Measurements from ENCODE around the gene LAMC2.

Gene LAMC2

DNA sequence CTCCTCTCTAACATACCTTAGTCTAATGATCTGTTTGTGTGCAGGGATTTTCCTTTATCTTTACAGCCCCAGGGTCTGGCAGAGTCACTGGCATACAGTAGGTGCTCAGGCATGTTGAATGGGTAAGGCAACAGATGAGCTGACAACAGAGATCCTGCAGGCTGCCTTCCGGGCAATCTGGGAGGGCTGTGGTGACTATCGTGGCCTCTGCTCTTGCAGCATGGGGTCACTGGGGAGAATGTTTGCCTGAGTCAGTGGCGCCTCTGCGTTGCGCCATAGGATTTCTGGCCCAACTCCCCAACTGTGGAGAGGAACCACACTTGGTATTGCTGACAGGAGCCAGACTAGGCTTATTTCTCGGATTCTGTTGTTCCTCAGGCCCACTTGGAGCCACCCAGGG, 93.8 kb downstream of the LAMC2 start:
- H3K9me3 ChIP-seq (ENCODE audit: control insufficient read depth, insufficient read depth, low read depth, low read length): no peaks in the 10 kb centered on the region
- no peaks in the 10 kb centered on the region for H3K27me3 ChIP-seq (ENCODE audit: control insufficient read depth, insufficient read depth, low read length)
- H3K4me1 ChIP-seq (ENCODE audit: control insufficient read depth, insufficient read depth, low read length): peaks cover 51% of the 10 kb centered on the region
- no peaks in the 10 kb centered on the region for H3K36me3 ChIP-seq (ENCODE audit: control insufficient read depth, insufficient read depth, low read length)
- no peak overlapping the region for H3K4me3 ChIP-seq (ENCODE audit: low read depth, low read length)
- H3K9ac ChIP-seq (ENCODE audit: low read length): peak overlapping the region; percentile 41
- no peak overlapping the region for H3K27ac ChIP-seq (ENCODE audit: low read depth, low read length)

- Histone ChIP-seq H3K4me1 (ENCODE audit: control insufficient read depth, insufficient read depth, low read length) (peaks cover 50% of the 10 kb centered on the region), H3K27ac (ENCODE audit: low read depth, low read length) (no peak overlapping the region)
Measured at GRCh38 chr1:183281039-183281438, 95.0 kb downstream of the LAMC2 start.

DNA sequence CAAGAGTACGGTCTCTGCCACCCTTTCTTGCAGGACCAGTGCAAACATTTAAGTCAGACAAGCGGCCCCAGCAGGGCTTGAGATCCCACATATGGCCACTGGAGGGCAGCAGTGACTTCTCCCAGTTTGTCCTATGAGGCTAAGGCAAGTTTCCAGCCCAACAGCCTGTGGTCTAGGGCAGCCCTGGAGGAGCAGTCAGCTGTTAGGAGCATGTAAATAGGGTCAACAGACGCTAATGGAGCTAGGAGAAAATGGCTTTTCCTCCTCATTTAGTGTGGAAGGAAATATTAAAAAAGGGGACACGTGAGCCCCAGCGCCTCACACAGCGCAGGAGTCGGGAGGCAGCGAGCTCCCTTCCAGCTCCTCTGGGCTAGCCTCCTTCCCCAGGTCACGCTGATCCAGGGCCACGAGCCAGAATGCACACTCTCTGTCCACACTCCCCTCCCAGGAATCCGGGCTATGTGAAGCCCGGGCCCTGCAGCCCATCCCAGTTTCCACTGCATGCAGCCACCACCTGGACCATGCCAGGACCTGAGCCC, 95.6 kb downstream of the LAMC2 start:
- H3K4me1 ChIP-seq (ENCODE audit: control insufficient read depth, insufficient read depth, low read length): peaks cover 44% of the 10 kb centered on the region
- no peaks in the 10 kb centered on the region for H3K9me3 ChIP-seq (ENCODE audit: control insufficient read depth, insufficient read depth, low read depth, low read length)
- no peaks in the 10 kb centered on the region for H3K27me3 ChIP-seq (ENCODE audit: control insufficient read depth, insufficient read depth, low read length)
- H3K36me3 ChIP-seq (ENCODE audit: control insufficient read depth, insufficient read depth, low read length): no peaks in the 10 kb centered on the region
- no peak overlapping the region for H3K4me3 ChIP-seq (ENCODE audit: low read depth, low read length)
- H3K27ac ChIP-seq (ENCODE audit: low read depth, low read length): no peak overlapping the region
- no peak overlapping the region for H3K9ac ChIP-seq (ENCODE audit: low read length)

More at GRCh38 chr1:183281039-183281438, 95.0 kb downstream of the LAMC2 start:
- H3K36me3 ChIP-seq (ENCODE audit: control insufficient read depth, insufficient read depth, low read length): no peaks in the 10 kb centered on the region
- no peak overlapping the region for H3K9ac ChIP-seq (ENCODE audit: low read length)
- H3K4me3 ChIP-seq (ENCODE audit: low read depth, low read length): no peak overlapping the region
- no peaks in the 10 kb centered on the region for H3K9me3 ChIP-seq (ENCODE audit: control insufficient read depth, insufficient read depth, low read depth, low read length)
- H3K27me3 ChIP-seq (ENCODE audit: control insufficient read depth, insufficient read depth, low read length): no peaks in the 10 kb centered on the region

DNA sequence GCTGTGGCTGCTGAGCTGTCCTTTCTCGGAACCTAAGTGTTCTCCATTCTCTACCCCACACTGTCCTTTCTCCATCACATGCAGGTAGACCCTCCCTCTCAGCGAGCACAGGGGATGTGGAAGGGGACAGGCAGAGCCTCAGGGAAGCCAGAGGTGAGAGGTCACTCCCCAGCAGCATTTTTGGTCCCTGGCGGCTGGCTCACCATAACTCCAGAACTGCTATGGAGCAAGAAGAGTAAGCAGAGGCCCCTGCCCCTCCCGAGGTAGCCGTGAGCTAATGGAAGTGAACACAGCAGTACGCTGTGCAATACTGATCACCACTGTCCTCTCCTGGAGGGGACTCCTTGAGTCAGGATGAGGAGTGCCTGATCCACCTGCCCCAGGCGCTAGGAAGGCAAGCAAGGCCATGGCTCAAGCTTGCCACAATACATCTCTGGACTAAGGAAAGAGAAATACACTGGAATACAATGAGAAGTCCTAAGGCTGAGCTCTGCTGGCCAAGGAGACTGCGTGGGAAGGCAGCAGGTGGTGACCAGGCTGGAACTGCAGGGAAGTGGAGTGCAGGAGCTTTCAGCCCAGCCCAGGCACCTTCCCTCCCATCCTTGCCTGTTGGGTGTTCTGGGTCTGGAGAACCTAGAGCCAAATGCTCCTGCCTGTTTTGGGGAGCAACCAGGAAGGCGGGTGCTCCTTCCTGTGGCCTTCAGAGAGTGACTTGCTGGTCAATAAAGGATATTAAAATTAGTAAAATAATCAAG, 96.2 kb downstream of the LAMC2 start:
- no peak overlapping the region for H3K27ac ChIP-seq (ENCODE audit: low read depth, low read length)
- no peaks in the 10 kb centered on the region for H3K27me3 ChIP-seq (ENCODE audit: control insufficient read depth, insufficient read depth, low read length)
- H3K9me3 ChIP-seq (ENCODE audit: control insufficient read depth, insufficient read depth, low read depth, low read length): no peaks in the 10 kb centered on the region
- peaks cover 41% of the 10 kb centered on the region for H3K4me1 ChIP-seq (ENCODE audit: control insufficient read depth, insufficient read depth, low read length)
- peak overlapping the region; percentile 12 for H3K9ac ChIP-seq (ENCODE audit: low read length)
- no peak overlapping the region for H3K4me3 ChIP-seq (ENCODE audit: low read depth, low read length)
- H3K36me3 ChIP-seq (ENCODE audit: control insufficient read depth, insufficient read depth, low read length): no peaks in the 10 kb centered on the region

- Histone ChIP-seq H3K27me3 (ENCODE audit: control insufficient read depth, insufficient read depth, low read length) (no peaks in the 10 kb centered on the region), H3K4me1 (ENCODE audit: control insufficient read depth, insufficient read depth, low read length) (peaks cover 33% of the 10 kb centered on the region), H3K9ac (ENCODE audit: low read length) (no peak overlapping the region), H3K4me3 (ENCODE audit: low read depth, low read length) (no peak overlapping the region), H3K36me3 (ENCODE audit: control insufficient read depth, insufficient read depth, low read length) (no peaks in the 10 kb centered on the region), H3K27ac (ENCODE audit: low read depth, low read length) (no peak overlapping the region), H3K9me3 (ENCODE audit: control insufficient read depth, insufficient read depth, low read depth, low read length) (0 out of 2 replicates have a peak, but pooled peaks cover under 1% of the 10 kb centered on the region)
Measured at GRCh38 chr1:183283286-183283685, 97.2 kb downstream of the LAMC2 start.

DNA sequence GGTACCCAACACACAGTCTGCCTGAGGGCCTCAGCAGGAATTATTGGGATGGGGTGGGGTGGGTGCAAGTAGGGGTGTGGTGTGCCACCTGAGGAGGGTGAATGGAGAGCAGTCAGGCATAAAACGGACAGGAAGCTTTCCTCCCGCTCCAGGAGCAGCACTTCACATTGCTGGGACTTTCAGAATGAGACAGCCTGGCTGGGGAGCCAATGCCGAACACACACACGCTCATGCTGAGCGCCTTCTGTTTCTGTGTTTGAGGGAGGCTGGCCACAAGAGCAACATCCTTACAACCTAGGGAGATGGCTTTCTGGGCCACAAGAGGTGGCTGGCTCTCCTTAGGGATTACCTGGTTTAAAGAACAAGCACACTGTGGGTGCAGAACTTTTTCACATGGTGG, 98.0 kb downstream of the LAMC2 start:
- Histone ChIP-seq H3K4me3 (ENCODE audit: low read depth, low read length) (no peak overlapping the region), H3K27ac (ENCODE audit: low read depth, low read length) (no peak overlapping the region), H3K4me1 (ENCODE audit: control insufficient read depth, insufficient read depth, low read length) (peaks cover 25% of the 10 kb centered on the region), H3K36me3 (ENCODE audit: control insufficient read depth, insufficient read depth, low read length) (no peaks in the 10 kb centered on the region), H3K9ac (ENCODE audit: low read length) (no peak overlapping the region), H3K27me3 (ENCODE audit: control insufficient read depth, insufficient read depth, low read length) (no peaks in the 10 kb centered on the region), H3K9me3 (ENCODE audit: control insufficient read depth, insufficient read depth, low read depth, low read length) (peaks cover 6% of the 10 kb centered on the region; the same call in 1 of the 2 replicates)

DNA sequence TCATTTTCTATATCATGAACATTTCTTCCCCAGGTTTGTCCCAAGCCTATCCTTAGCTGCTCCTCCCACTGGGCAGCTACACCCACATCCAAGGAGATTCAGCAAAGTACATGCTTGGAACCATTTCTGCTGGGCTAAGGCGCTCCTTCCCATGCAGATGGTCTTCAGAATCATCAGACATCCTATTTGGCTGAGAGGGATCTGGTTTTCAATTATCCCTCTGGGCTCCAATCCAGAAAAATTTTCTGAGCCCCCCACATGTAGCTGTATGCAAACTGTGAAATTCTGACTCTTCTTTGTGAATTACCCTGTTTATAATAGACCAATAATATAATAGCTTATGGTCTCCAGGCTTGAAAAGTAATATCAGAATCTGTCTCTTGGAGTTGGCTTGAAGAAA, 99.2 kb downstream of the LAMC2 start:
- Histone ChIP-seq H3K9ac (ENCODE audit: low read length) (no peak overlapping the region), H3K4me3 (ENCODE audit: low read depth, low read length) (no peak overlapping the region), H3K4me1 (ENCODE audit: control insufficient read depth, insufficient read depth, low read length) (peaks cover 13% of the 10 kb centered on the region; the same call in 1 of the 2 replicates), H3K9me3 (ENCODE audit: control insufficient read depth, insufficient read depth, low read depth, low read length) (peaks cover 6% of the 10 kb centered on the region; the same call in 1 of the 2 replicates), H3K36me3 (ENCODE audit: control insufficient read depth, insufficient read depth, low read length) (no peaks in the 10 kb centered on the region), H3K27me3 (ENCODE audit: control insufficient read depth, insufficient read depth, low read length) (no peaks in the 10 kb centered on the region), H3K27ac (ENCODE audit: low read depth, low read length) (no peak overlapping the region)

DNA sequence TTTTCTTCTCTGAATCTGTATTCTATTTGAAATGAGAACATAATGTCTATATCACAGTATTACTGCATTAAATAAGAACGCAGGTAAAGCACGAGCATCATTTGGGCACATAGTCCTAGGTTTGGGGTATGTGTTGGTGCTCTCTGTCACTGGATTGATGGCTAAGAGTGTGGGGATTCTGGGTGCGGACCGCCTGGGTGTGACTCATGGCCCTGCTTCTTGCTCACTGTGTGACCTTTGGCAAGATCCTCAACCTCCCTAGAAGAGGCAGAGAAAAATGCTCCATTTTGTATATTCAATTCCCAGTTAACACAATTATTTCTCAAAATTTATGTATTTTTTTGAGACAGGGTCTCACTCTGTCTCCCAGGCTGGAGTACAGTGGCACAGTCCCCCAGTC, 99.7 kb downstream of the LAMC2 start:
- Histone ChIP-seq H3K27me3 (ENCODE audit: control insufficient read depth, insufficient read depth, low read length) (no peaks in the 10 kb centered on the region), H3K36me3 (ENCODE audit: control insufficient read depth, insufficient read depth, low read length) (no peaks in the 10 kb centered on the region), H3K4me1 (ENCODE audit: control insufficient read depth, insufficient read depth, low read length) (peaks cover 16% of the 10 kb centered on the region; the same call in 1 of the 2 replicates), H3K9ac (ENCODE audit: low read length) (no peak overlapping the region), H3K27ac (ENCODE audit: low read depth, low read length) (no peak overlapping the region), H3K9me3 (ENCODE audit: control insufficient read depth, insufficient read depth, low read depth, low read length) (peaks cover 6% of the 10 kb centered on the region; the same call in 1 of the 2 replicates), H3K4me3 (ENCODE audit: low read depth, low read length) (no peak overlapping the region)

- Histone ChIP-seq H3K4me3 (ENCODE audit: low read depth, low read length) (no peak overlapping the region), H3K4me1 (ENCODE audit: control insufficient read depth, insufficient read depth, low read length) (peaks cover 21% of the 10 kb centered on the region), H3K27ac (ENCODE audit: low read depth, low read length) (no peak overlapping the region), H3K9ac (ENCODE audit: low read length) (no peak overlapping the region), H3K36me3 (ENCODE audit: control insufficient read depth, insufficient read depth, low read length) (no peaks in the 10 kb centered on the region), H3K9me3 (ENCODE audit: control insufficient read depth, insufficient read depth, low read depth, low read length) (peaks cover 6% of the 10 kb centered on the region; the same call in 1 of the 2 replicates), H3K27me3 (ENCODE audit: control insufficient read depth, insufficient read depth, low read length) (no peaks in the 10 kb centered on the region)
Measured at GRCh38 chr1:183287191-183287675, 101.2 kb downstream of the LAMC2 start.

GRCh38 chr1:183288583-183288982, 102.5 kb downstream of the LAMC2 start:
- Histone ChIP-seq H3K4me3 (ENCODE audit: low read depth, low read length) (no peak overlapping the region), H3K4me1 (ENCODE audit: control insufficient read depth, insufficient read depth, low read length) (peaks cover 33% of the 10 kb centered on the region), H3K9ac (ENCODE audit: low read length) (no peak overlapping the region), H3K36me3 (ENCODE audit: control insufficient read depth, insufficient read depth, low read length) (no peaks in the 10 kb centered on the region), H3K27ac (ENCODE audit: low read depth, low read length) (no peak overlapping the region), H3K9me3 (ENCODE audit: control insufficient read depth, insufficient read depth, low read depth, low read length) (peaks cover 6% of the 10 kb centered on the region; the same call in 1 of the 2 replicates), H3K27me3 (ENCODE audit: control insufficient read depth, insufficient read depth, low read length) (no peaks in the 10 kb centered on the region)

GRCh38 chr1:183289051-183289496, 103.0 kb downstream of the LAMC2 start:
- Histone ChIP-seq H3K9me3 (ENCODE audit: control insufficient read depth, insufficient read depth, low read depth, low read length) (peaks cover 6% of the 10 kb centered on the region; the same call in 1 of the 2 replicates), H3K27me3 (ENCODE audit: control insufficient read depth, insufficient read depth, low read length) (no peaks in the 10 kb centered on the region), H3K4me1 (ENCODE audit: control insufficient read depth, insufficient read depth, low read length) (peaks cover 33% of the 10 kb centered on the region), H3K9ac (ENCODE audit: low read length) (no peak overlapping the region), H3K36me3 (ENCODE audit: control insufficient read depth, insufficient read depth, low read length) (no peaks in the 10 kb centered on the region), H3K4me3 (ENCODE audit: low read depth, low read length) (no peak overlapping the region), H3K27ac (ENCODE audit: low read depth, low read length) (no peak overlapping the region)

All from HUES6 (cell line).